HEK293 (cell line): ENCODE results near the gene EIF1B.

Experiments
- CTCF ChIA-PET: fragments of 350-600 bp; formaldehyde crosslinking; extraction: SDS; loops from one replicate; lab custom pipeline; 2021; ENCODE audit warnings: antibody characterized with exemption; lab: Yijun Ruan, JAX
- POLR2A ChIA-PET: fragments of 300-600 bp; formaldehyde crosslinking; extraction: SDS; loops from one replicate; lab custom pipeline; 2020; ENCODE audit warnings: antibody characterized with exemption, inconsistent platforms; lab: Yijun Ruan, JAX
- H3K27ac ChIP-seq: fragments of 200-500 bp; sonication (Bioruptor generic); 2 replicates; pipeline ENCODE4 v1.5.1; 2014; ENCODE audit warnings: low read depth, low read length, control low read depth, inconsistent platforms; ENCODE audit errors: extremely low read depth
- H3K36me3 ChIP-seq, 2 experiments: fragments of 200-500 bp in 1 of 2; sonication (Bioruptor generic) in 1 of 2; 1 replicate in 1 of 2; 2 replicates in 1 of 2; pipeline ENCODE4 v1.5.1; 2014 to 2017; ENCODE audit warnings: inconsistent platforms in 2 of 2, low read length in 2 of 2; ENCODE audit not compliant: control insufficient read depth in 2 of 2, insufficient read depth in 1 of 2
- H3K4me1 ChIP-seq: fragments of 200-500 bp; sonication (Bioruptor generic); 2 replicates; pipeline ENCODE4 v1.5.1; 2014; ENCODE audit warnings: mild to moderate bottlenecking, low read length, inconsistent platforms; ENCODE audit not compliant: control insufficient read depth, insufficient read depth
- H3K4me3 ChIP-seq: 2 replicates; pipeline ENCODE4 v1.5.1; 2011; ENCODE audit warnings: low read depth, mild to moderate bottlenecking, control low read depth, low read length, moderate library complexity
- H3K9me3 ChIP-seq: fragments of 200-500 bp; sonication (Bioruptor generic); 2 replicates; pipeline ENCODE4 v1.5.1; 2014; ENCODE audit warnings: low read depth, low read length, inconsistent platforms; ENCODE audit not compliant: control insufficient read depth, insufficient read depth
- KLF9 ChIP-seq: fragments of 450-650 bp; formaldehyde crosslinking; IDR thresholded peaks from 2 replicates; pipeline ENCODE4 v1.5.1; 2016; ENCODE audit warnings: missing biosample characterization, missing genetic modification characterization, low read depth
- OVOL3 ChIP-seq: fragments of 450-650 bp; formaldehyde crosslinking; IDR thresholded peaks from 2 replicates; pipeline ENCODE4 v1.5.1; 2016; ENCODE audit warnings: missing biosample characterization, missing genetic modification characterization
- ZNF16 ChIP-seq: fragments of 450-650 bp; formaldehyde crosslinking; IDR thresholded peaks from 2 replicates; pipeline ENCODE4 v1.5.1; 2016; ENCODE audit warnings: low read depth, missing biosample characterization, missing genetic modification characterization
- ZNF274 ChIP-seq, 2 experiments: fragments of 200-500 bp in 1 of 2; fragments of 450-650 bp in 1 of 2; sonication (Bioruptor generic) in 1 of 2; formaldehyde crosslinking in 1 of 2; IDR thresholded peaks; 2 replicates each; pipeline versions ENCODE4 v1.5.1 to v1.6.1; 2014 to 2016; ENCODE audit warnings: borderline replicate concordance in 1 of 2, inconsistent platforms in 1 of 2, low read length in 1 of 2, missing biosample characterization in 1 of 2, missing genetic modification characterization in 1 of 2
- ZNF302 ChIP-seq: fragments of 450-650 bp; formaldehyde crosslinking; IDR thresholded peaks from 2 replicates; pipeline ENCODE4 v1.5.1; 2016; ENCODE audit warnings: missing biosample characterization, missing genetic modification characterization, low read depth
- ZNF366 ChIP-seq: fragments of 450-650 bp; formaldehyde crosslinking; conservative IDR thresholded peaks from 2 replicates; pipeline ENCODE4 v1.5.1; 2016; ENCODE audit warnings: missing biosample characterization, missing genetic modification characterization
- ZNF394 ChIP-seq: fragments of 450-650 bp; formaldehyde crosslinking; IDR thresholded peaks from 2 replicates; pipeline ENCODE4 v1.5.1; 2016; ENCODE audit warnings: missing biosample characterization, missing genetic modification characterization, mild to moderate bottlenecking, moderate library complexity, borderline replicate concordance
- ZNF416 ChIP-seq: fragments of 450-650 bp; formaldehyde crosslinking; IDR thresholded peaks from 2 replicates; pipeline ENCODE4 v1.5.1; 2016; ENCODE audit warnings: missing biosample characterization, missing genetic modification characterization
- ZNF48 ChIP-seq: fragments of 450-650 bp; formaldehyde crosslinking; IDR thresholded peaks from 2 replicates; pipeline ENCODE4 v1.5.1; 2016; ENCODE audit warnings: missing biosample characterization, missing genetic modification characterization
- ZNF529 ChIP-seq: fragments of 450-650 bp; formaldehyde crosslinking; IDR thresholded peaks from 2 replicates; pipeline ENCODE4 v1.5.1; 2017; ENCODE audit warnings: missing genetic modification characterization, missing biosample characterization; ENCODE audit not compliant: insufficient replicate concordance
- ZNF530 ChIP-seq: fragments of 450-650 bp; formaldehyde crosslinking; IDR thresholded peaks from 2 replicates; pipeline ENCODE4 v1.5.1; 2016; ENCODE audit warnings: low read depth, missing biosample characterization, missing genetic modification characterization
- ZNF624 ChIP-seq: fragments of 450-650 bp; formaldehyde crosslinking; IDR thresholded peaks from 2 replicates; pipeline ENCODE4 v1.5.1; 2017; ENCODE audit warnings: missing biosample characterization, missing genetic modification characterization
- ZNF664 ChIP-seq: fragments of 450-650 bp; formaldehyde crosslinking; IDR thresholded peaks from 2 replicates; pipeline ENCODE4 v1.5.1; 2016; ENCODE audit warnings: missing biosample characterization, missing genetic modification characterization
- ZXDB ChIP-seq: fragments of 450-650 bp; formaldehyde crosslinking; IDR thresholded peaks from 2 replicates; pipeline ENCODE4 v1.5.1; 2016; ENCODE audit warnings: missing biosample characterization, missing genetic modification characterization
- TF ChIP-seq, protein P1 (sequence below): fragments of 450-650 bp; formaldehyde crosslinking; conservative IDR thresholded peaks from 2 replicates; pipeline ENCODE4 v1.5.1; 2016; ENCODE audit warnings: low read depth, missing biosample characterization, missing genetic modification characterization
- TF ChIP-seq, protein P2 (sequence below): fragments of 450-650 bp; formaldehyde crosslinking; IDR thresholded peaks from 2 replicates; pipeline ENCODE4 v1.5.1; 2016; ENCODE audit warnings: missing biosample characterization, missing genetic modification characterization
- TF ChIP-seq, protein P3 (sequence below): fragments of 450-650 bp; formaldehyde crosslinking; IDR thresholded peaks from 2 replicates; pipeline ENCODE4 v1.5.1; 2016; ENCODE audit warnings: missing biosample characterization, missing genetic modification characterization
- TF ChIP-seq, protein P4 (sequence below): fragments of 450-650 bp; formaldehyde crosslinking; optimal IDR thresholded peaks from 2 replicates; pipeline ENCODE3; 2016; ENCODE audit warnings: missing biosample characterization, mild to moderate bottlenecking, missing genetic modification characterization

The EIF1B gene

DNA sequence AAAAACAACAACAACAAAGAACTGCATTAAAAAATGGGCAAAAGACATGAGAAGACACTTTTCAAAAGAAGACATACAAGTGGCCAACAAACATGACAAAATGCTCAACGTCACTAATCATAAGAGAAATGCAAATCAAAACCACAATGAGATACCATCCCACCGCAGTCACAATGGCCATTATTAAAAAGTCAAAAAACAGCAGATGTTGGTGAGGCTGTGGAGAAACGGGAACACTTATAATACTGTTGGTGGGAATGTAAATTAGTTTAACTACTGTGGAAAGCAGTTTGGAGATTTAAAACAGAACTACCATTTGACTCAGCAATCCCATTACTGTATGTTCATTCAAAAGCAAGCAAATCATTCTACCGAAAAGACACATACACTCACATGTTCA is 15.1 kb downstream of the EIF1B start:
- TF ChIP-seq ZNF274 (IDR thresholded peaks at IDR 0.05; ENCODE audit: low read length): no peak
- no peak for TF ChIP-seq ZNF274 (tag by site-specific recombination; IDR thresholded peaks at IDR 0.05; ENCODE audit: borderline replicate concordance)
- Histone ChIP-seq H3K4me1 (no peaks in the 10 kb centered on the region), H3K27ac (no peak overlapping the region), H3K36me3 (no peaks in the 10 kb centered on the region), H3K4me3 (no peak overlapping the region), H3K9me3 (no peaks in the 10 kb centered on the region)
- ChIA-PET POLR2A (no interaction called here), CTCF (interaction anchor here (0.6 to 2.5 kb wide), 3 partner anchors 113 to 255 kb away, joined by 3 to 7 read pairs (median 3); no protein-coding TSS in a partner anchor)

DNA sequence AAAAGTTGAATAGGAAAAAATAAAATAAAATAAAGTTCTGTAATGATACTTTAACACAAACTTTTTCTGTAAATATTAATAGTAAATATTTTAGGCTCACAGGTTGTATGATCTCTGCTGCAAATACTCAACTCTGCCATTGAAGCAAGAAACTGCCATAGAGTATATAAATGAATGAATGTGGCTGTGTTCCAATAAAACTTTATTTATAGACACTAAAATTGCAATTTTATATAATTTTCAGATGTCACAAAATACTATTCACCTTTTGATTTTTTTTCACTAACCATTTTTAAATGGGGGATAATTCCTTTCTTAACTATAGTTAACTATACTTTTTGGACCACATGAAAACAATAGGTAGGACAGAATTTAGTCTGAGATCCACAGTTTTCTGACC is 16.0 kb downstream of the EIF1B start:
- Histone ChIP-seq H3K9me3 (no peaks in the 10 kb centered on the region), H3K27ac (no peak overlapping the region), H3K4me1 (no peaks in the 10 kb centered on the region), H3K36me3 (no peaks in the 10 kb centered on the region), H3K4me3 (no peak overlapping the region)
- ChIA-PET POLR2A (no interaction called here), CTCF (no interaction called here)
- TF ChIP-seq KLF9 (tag by site-specific recombination): no peak
- TF ChIP-seq, protein P1, sequence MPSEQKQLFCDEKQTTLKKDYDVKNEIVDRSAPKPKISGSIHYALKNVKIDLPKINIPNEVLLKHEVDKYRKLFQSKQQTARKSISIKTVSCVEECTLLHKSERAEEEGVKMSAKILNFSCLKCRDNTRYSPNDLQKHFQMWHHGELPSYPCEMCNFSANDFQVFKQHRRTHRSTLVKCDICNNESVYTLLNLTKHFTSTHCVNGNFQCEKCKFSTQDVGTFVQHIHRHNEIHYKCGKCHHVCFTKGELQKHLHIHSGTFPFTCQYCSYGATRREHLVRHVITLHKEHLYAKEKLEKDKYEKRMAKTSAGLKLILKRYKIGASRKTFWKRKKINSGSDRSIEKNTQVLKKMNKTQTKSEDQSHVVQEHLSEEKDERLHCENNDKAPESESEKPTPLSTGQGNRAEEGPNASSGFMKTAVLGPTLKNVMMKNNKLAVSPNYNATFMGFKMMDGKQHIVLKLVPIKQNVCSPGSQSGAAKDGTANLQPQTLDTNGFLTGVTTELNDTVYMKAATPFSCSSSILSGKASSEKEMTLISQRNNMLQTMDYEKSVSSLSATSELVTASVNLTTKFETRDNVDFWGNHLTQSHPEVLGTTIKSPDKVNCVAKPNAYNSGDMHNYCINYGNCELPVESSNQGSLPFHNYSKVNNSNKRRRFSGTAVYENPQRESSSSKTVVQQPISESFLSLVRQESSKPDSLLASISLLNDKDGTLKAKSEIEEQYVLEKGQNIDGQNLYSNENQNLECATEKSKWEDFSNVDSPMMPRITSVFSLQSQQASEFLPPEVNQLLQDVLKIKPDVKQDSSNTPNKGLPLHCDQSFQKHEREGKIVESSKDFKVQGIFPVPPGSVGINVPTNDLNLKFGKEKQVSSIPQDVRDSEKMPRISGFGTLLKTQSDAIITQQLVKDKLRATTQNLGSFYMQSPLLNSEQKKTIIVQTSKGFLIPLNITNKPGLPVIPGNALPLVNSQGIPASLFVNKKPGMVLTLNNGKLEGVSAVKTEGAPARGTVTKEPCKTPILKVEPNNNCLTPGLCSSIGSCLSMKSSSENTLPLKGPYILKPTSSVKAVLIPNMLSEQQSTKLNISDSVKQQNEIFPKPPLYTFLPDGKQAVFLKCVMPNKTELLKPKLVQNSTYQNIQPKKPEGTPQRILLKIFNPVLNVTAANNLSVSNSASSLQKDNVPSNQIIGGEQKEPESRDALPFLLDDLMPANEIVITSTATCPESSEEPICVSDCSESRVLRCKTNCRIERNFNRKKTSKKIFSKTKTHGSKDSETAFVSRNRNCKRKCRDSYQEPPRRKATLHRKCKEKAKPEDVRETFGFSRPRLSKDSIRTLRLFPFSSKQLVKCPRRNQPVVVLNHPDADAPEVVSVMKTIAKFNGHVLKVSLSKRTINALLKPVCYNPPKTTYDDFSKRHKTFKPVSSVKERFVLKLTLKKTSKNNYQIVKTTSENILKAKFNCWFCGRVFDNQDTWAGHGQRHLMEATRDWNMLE (tag by site-specific recombination): no peak

DNA sequence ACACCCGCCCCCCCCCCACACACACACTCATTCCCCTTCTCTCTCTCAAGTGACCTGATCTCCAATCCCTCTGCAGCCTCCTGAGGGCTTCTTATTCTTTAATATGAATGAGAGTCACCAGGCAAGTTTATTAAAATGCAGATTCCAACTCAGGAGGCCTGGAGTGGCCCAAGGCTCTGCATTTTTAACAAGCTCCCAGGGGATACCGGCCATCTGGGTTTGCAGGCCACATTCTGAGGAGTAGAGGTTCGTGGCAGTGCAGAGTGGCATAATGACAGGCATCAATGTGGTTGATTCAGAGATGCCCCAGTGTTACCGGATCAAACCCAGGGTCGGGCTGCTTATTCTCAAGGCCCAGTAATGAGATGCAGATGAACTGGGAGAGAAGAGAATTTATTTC is 18.9 kb downstream of the EIF1B start:
- H3K36me3 ChIP-seq: no peaks in the 10 kb centered on the region
- CTCF ChIA-PET: interaction anchor here (0.6 to 1.7 kb wide), 9 partner anchors 11 to 1329 kb away, joined by 3 to 5 read pairs (median 3); no protein-coding TSS in a partner anchor

DNA sequence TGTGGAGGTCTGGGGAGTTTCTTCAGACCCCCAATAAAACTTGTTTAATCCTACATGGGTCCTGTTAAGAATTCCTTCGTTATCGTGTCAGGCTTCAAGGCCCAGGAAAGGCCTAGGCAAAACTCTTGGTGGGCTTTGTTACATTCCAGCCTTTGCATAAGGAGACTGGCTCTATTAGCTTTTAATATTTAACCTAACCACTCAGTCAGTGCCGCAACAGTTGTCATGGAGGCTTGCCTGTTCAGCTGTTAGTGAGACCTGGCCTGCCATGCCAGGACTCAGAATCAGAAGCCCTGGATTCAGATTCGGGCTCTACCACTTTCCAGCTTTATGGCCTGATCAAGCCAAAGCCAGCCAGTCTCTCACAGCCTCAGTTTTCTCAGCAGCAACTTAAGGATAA is 19.6 kb downstream of the EIF1B start:
- H3K36me3 ChIP-seq: no peaks in the 10 kb centered on the region
- H3K4me3 ChIP-seq: no peak overlapping the region
- no peaks in the 10 kb centered on the region for H3K4me1 ChIP-seq
- CTCF ChIA-PET: interaction anchor here (0.9 to 1.7 kb wide), 2 partner anchors 12 to 251 kb away, joined by 3 to 5 read pairs; no protein-coding TSS in a partner anchor
- POLR2A ChIA-PET: no interaction called here
- no peak overlapping the region for H3K27ac ChIP-seq
- H3K9me3 ChIP-seq: no peaks in the 10 kb centered on the region
- TF ChIP-seq ZNF48 (no peak), ZNF302 (tag by site-specific recombination) (no peak), ZNF16 (tag by site-specific recombination) (no peak), OVOL3 (no peak), ZXDB (tag by site-specific recombination) (no peak), KLF9 (tag by site-specific recombination) (no peak), ZNF529 (tag by site-specific recombination) (no peak), ZNF624 (tag by site-specific recombination) (no peak), ZNF664 (no peak)
- TF ChIP-seq, protein P2, sequence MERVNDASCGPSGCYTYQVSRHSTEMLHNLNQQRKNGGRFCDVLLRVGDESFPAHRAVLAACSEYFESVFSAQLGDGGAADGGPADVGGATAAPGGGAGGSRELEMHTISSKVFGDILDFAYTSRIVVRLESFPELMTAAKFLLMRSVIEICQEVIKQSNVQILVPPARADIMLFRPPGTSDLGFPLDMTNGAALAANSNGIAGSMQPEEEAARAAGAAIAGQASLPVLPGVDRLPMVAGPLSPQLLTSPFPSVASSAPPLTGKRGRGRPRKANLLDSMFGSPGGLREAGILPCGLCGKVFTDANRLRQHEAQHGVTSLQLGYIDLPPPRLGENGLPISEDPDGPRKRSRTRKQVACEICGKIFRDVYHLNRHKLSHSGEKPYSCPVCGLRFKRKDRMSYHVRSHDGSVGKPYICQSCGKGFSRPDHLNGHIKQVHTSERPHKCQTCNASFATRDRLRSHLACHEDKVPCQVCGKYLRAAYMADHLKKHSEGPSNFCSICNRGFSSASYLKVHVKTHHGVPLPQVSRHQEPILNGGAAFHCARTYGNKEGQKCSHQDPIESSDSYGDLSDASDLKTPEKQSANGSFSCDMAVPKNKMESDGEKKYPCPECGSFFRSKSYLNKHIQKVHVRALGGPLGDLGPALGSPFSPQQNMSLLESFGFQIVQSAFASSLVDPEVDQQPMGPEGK (tag by site-specific recombination): no peak
- TF ChIP-seq, protein P3, sequence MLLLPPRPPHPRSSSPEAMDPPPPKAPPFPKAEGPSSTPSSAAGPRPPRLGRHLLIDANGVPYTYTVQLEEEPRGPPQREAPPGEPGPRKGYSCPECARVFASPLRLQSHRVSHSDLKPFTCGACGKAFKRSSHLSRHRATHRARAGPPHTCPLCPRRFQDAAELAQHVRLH: no peak
- TF ChIP-seq, protein P4, sequence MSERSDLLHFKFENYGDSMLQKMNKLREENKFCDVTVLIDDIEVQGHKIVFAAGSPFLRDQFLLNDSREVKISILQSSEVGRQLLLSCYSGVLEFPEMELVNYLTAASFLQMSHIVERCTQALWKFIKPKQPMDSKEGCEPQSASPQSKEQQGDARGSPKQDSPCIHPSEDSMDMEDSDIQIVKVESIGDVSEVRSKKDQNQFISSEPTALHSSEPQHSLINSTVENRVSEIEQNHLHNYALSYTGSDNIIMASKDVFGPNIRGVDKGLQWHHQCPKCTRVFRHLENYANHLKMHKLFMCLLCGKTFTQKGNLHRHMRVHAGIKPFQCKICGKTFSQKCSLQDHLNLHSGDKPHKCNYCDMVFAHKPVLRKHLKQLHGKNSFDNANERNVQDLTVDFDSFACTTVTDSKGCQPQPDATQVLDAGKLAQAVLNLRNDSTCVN (tag by site-specific recombination): no peak

More for the DNA sequence above, 18.9 kb downstream of the EIF1B start:
- Histone ChIP-seq H3K27ac (no peak overlapping the region), H3K4me3 (no peak overlapping the region), H3K4me1 (no peaks in the 10 kb centered on the region), H3K9me3 (no peaks in the 10 kb centered on the region)
- POLR2A ChIA-PET: no interaction called here
- no peak for TF ChIP-seq ZNF530 (tag by site-specific recombination)
- no peak for TF ChIP-seq ZNF366 (tag by site-specific recombination)
- TF ChIP-seq ZNF416: no peak
- TF ChIP-seq ZNF394 (tag by site-specific recombination): no peak
